GM19328 (cell line): ENCODE measurements around the gene INHBC.

Experiments used
- ATAC-seq: cut with Tn5 transposase; IDR thresholded peaks from one replicate; pipeline ENCODE4 v1.9.1; 2021; ENCODE audit warnings: mild to moderate bottlenecking, moderate library complexity; ENCODE audit not compliant: unreplicated experiment

INHBC gene

GRCh38 chr12:57452937-57453509 lies 18.4 kb downstream of the INHBC start:
- no peak for ATAC-seq

DNA sequence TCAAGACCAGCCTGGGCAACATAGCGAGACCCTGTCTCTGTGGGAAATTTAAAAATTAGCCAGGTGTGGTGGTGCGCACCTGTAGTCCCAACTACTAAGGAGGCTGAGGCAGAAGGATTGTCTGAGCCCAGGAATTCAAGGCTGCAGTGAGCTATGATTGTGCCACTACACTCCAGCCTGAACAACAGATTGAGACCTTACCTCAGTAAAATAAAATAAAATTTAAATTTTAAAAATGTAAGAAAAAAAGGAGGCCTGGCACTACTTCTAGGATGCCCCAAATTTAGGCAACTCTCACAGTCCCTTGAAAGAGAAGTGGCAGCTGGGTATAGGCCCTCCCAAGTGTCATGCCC lies 19.6 kb downstream of the INHBC start:
- ATAC-seq = no peak

- no peak for ATAC-seq
These were observed 20.2 kb downstream of the INHBC start, which contains the start of gene INHBE for GRCh38 chr12:57454566-57455373. INHBE (plus strand) TSS chr12:57455307; CDS start chr12:57455537, 230 bp downstream.

DNA sequence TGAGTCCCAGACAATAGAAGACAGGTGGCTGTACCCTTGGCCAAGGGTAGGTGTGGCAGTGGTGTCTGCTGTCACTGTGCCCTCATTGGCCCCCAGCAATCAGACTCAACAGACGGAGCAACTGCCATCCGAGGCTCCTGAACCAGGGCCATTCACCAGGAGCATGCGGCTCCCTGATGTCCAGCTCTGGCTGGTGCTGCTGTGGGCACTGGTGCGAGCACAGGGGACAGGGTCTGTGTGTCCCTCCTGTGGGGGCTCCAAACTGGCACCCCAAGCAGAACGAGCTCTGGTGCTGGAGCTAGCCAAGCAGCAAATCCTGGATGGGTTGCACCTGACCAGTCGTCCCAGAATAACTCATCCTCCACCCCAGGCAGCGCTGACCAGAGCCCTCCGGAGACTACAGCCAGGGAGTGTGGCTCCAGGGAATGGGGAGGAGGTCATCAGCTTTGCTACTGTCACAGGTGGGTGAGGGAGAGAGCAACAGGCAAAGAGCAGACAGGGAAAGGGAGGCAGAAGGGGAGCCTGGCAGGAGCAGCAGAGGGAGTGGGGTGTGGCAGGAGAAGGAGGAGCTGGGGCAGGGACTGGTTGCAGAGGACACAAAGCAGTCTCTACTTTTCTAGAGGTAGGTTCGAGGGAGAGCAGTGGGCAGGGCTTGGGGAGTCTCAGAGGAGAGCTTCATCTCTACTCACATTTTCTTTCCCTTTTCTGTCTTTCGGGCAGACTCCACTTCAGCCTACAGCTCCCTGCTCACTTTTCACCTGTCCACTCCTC lies 21.0 kb downstream of the INHBC start:
- no peak for ATAC-seq

DNA sequence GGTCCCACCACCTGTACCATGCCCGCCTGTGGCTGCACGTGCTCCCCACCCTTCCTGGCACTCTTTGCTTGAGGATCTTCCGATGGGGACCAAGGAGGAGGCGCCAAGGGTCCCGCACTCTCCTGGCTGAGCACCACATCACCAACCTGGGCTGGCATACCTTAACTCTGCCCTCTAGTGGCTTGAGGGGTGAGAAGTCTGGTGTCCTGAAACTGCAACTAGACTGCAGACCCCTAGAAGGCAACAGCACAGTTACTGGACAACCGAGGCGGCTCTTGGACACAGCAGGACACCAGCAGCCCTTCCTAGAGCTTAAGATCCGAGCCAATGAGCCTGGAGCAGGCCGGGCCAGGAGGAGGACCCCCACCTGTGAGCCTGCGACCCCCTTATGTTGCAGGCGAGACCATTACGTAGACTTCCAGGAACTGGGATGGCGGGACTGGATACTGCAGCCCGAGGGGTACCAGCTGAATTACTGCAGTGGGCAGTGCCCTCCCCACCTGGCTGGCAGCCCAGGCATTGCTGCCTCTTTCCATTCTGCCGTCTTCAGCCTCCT lies 21.6 kb downstream of the INHBC start:
- ATAC-seq = no peak

DNA sequence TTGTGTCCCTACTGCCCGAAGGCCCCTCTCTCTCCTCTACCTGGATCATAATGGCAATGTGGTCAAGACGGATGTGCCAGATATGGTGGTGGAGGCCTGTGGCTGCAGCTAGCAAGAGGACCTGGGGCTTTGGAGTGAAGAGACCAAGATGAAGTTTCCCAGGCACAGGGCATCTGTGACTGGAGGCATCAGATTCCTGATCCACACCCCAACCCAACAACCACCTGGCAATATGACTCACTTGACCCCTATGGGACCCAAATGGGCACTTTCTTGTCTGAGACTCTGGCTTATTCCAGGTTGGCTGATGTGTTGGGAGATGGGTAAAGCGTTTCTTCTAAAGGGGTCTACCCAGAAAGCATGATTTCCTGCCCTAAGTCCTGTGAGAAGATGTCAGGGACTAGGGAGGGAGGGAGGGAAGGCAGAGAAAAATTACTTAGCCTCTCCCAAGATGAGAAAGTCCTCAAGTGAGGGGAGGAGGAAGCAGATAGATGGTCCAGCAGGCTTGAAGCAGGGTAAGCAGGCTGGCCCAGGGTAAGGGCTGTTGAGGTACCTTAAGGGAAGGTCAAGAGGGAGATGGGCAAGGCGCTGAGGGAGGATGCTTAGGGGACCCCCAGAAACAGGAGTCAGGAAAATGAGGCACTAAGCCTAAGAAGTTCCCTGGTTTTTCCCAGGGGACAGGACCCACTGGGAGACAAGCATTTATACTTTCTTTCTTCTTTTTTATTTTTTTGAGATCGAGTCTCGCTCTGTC lies 22.3 kb downstream of the INHBC start:
- ATAC-seq = no peak

GRCh38 chr12:57458665-57459054 lies 24.1 kb downstream of the INHBC start:
- ATAC-seq = no peak

DNA sequence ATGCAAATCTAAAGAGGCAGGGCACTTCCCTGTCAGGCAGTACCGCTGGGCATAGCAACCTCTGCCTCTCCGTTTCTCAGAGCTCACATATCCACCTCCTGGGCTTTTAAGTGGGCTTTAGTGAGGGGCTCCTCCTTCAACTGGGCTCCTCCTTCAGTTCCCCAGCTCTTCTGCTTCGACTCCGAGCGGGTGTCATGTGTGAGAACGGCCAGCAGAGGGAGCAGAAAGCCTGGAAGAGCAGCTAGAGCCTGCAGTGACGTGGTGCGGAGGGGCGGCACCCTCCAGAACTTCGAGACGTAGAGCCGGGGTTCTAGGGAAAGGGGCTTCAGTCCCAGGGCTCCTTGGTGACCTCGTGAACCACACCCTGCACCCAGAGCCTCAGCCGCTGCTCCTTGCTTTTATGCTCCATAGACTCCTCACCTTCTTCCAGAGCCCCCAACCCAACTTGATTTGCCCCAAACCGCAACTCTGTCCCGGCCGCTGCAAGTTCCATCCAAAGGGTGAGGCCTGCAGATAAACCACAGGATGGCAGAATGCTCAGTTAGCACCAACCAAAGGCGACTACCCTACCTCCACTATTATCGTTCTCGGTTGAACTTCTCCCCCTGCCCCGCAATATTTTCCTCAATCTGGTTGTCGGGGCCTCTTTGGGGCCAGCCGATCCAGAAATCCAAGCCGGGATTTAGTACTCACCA lies 24.6 kb downstream of the INHBC start:
- ATAC-seq = peak; percentile 49

- no peak for ATAC-seq
These were observed 25.3 kb downstream of the INHBC start, which contains the start of gene GLI1 for GRCh38 chr12:57459750-57460467. GLI1 (plus strand) TSS chr12:57459785; CDS start chr12:57463692, 3,907 bp downstream.

GRCh38 chr12:57460468-57460784 lies 25.8 kb downstream of the INHBC start:
- no peak for ATAC-seq

- no peak for ATAC-seq
These were observed 26.3 kb downstream of the INHBC start for GRCh38 chr12:57460841-57461275.

DNA sequence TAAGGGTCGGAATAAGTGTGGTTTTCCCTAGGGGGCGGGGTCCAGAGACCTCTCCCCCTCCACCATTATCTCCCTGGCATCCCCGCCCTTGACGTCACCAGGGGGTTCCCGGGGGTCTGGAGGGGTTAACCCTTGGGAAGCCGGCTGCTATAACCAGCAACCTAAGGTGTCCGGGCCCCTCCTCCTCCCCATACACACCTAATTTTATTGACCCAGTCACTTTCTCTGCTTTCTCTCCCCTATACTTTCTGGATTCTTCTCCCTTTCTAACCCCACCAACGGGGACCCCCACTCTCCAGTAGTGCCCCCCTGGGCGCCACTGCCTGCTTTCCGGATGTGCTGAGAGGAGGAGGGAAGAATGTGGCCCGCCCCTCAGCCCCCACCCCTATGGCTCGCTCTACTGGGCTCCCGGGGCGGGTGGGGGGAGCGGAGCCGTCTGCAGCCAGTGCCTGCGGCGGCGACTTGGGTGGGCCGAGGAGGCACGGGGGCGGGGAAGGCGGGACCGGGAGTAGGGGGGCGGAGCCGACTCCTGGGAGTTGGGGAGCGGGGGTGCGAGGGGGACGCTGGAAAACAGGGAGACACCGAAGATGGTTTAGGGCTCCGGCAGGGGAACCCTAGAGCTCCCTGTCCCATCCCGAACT lies 26.8 kb downstream of the INHBC start:
- ATAC-seq = no peak

DNA sequence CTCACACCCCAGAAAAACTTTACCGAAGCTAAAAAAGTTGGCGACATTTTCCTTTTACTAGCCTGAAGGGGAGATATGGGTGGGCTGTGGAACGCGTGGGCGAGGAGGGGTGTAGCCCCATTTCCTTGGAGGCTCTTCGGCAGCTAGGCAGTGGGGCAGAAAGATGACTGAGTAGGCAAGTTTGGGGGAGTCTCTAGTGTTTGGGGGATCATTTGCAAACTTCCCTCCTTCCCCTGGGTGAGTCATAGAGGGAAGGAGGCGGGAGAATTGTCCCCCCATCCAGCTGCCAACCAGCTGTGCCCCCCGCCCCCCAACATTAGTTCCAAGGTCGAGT lies 27.3 kb downstream of the INHBC start:
- ATAC-seq = no peak

- peak; percentile 61 for ATAC-seq
These were observed 27.8 kb downstream of the INHBC start for GRCh38 chr12:57462251-57462911.

- no peak for ATAC-seq
These were observed 28.3 kb downstream of the INHBC start for GRCh38 chr12:57462912-57463253.

DNA sequence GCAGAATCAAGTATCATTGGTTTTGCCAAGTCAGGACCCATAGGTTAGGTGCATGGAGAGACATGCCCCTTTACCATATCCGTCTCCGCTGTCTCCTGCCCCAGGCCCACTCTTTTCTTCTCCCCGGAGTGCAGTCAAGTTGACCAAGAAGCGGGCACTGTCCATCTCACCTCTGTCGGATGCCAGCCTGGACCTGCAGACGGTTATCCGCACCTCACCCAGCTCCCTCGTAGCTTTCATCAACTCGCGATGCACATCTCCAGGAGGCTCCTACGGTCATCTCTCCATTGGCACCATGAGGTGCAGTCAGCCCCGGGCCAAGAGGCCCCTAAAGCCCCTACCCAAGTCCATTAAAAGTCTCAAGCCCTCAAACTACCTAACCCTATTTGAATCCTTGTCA lies 30.0 kb downstream of the INHBC start:
- no peak for ATAC-seq

- no peak for ATAC-seq
These were observed 30.6 kb downstream of the INHBC start for GRCh38 chr12:57465030-57465746.
